Transverse colon (tissue), 4 donors: ENCODE results near the gene FAM174C. TPM values are rescaled to one million over a fixed set of nuclear protein-coding genes. Genes with fewer than 3 reads are reported as not detected.

Experiments
- DNase-seq: peaks from one replicate; pipeline ENCODE4 v3.0.0-alpha.2; 2019
- H3K27ac ChIP-seq, 4 donors: fragments of 200-600 bp; sonication (generic); 2 replicates each; pipeline ENCODE4 v1.5.1; 2016 to 2018; ENCODE audit warnings: inconsistent platforms in 4 of 4
- H3K27me3 ChIP-seq: fragments of 200-600 bp; sonication (generic); 2 replicates; pipeline ENCODE4 v1.5.1; 2017; ENCODE audit warnings: inconsistent platforms
- H3K36me3 ChIP-seq, 4 donors: fragments of 200-600 bp; sonication (generic); 2 replicates each; pipeline ENCODE4 v1.5.1; 2017 to 2019; ENCODE audit warnings: inconsistent platforms in 4 of 4
- H3K4me1 ChIP-seq, 4 donors: fragments of 200-600 bp; sonication (generic); 2 replicates each; pipeline ENCODE4 v1.5.1; 2017 to 2020; ENCODE audit warnings: inconsistent platforms in 4 of 4
- H3K4me3 ChIP-seq, 4 donors: fragments of 200-600 bp; sonication (generic); 1 replicate in 1 of 4; 2 replicates in 3 of 4; pipeline versions ENCODE4 v1.5.1 to v1.6.1; 2017 to 2019; ENCODE audit warnings: inconsistent platforms in 4 of 4
- H3K9me3 ChIP-seq, 2 donors: fragments of 200-600 bp; sonication (generic); 2 replicates each; pipeline ENCODE4 v1.5.1; 2017 to 2019; ENCODE audit warnings: inconsistent platforms in 2 of 2
- EP300 ChIP-seq: sonication (generic); formaldehyde crosslinking; IDR thresholded peaks from one replicate; pipeline ENCODE4 v1.6.1; 2017; ENCODE audit warnings: antibody characterized with exemption, low read depth
- POLR2A ChIP-seq: fragments of 450-650 bp; IDR thresholded peaks from one replicate; pipeline ENCODE4 v1.6.1; 2016; ENCODE audit warnings: antibody characterized with exemption, mild to moderate bottlenecking, moderate library complexity
- POLR2AphosphoS5 ChIP-seq, 3 donors: sonication (generic); formaldehyde crosslinking; IDR thresholded peaks; one replicate each; pipeline ENCODE4 v1.6.1; 2016; ENCODE audit warnings: antibody characterized with exemption in 3 of 3
- WGBS, 2 donors: methylation state at CpG; one replicate each; pipeline ENCODE4 v1.1.5; 2018; ENCODE audit warnings: low coverage in 1 of 2; 5-methylcytosine and 5-hydroxymethylcytosine counted together
- in situ Hi-C, 4 donors: fragments of 200-750 bp; cut with MboI; loops; one replicate each; pipeline versions ENCODE4 v1.15.0 to v1.15.1; 2017; ENCODE audit warnings: low sequenced_read_pairs in 3 of 4, low pct_ligation_motif_present in 1 of 4, low pct_unique_long_range_greater_than_20kb in 1 of 4
- intact Hi-C: fragments of 100-400 bp; cut with DNase I; formaldehyde crosslinking; loops from one replicate; pipeline ENCODE4 v1.15.1; 2023; ENCODE audit warnings: low total_unique reads
- total RNA-seq, 4 donors: library from RNA; depleted of rRNA; stranded (reverse); fragments of >200 nt; gene quantifications; one replicate each; pipeline ENCODE4 v1.1.0, GENCODE V29; 2016
- TF ChIP-seq, protein P1 (sequence below), 5 experiments: fragments of 200-600 bp in 3 of 5; fragments of 450-650 bp in 2 of 5; sonication (generic) in 3 of 5; IDR thresholded peaks; 1 replicate in 2 of 5; 2 replicates in 3 of 5; pipeline ENCODE4 v1.5.1; 2016 to 2017; ENCODE audit warnings: antibody characterized with exemption in 5 of 5, inconsistent platforms in 3 of 5, mild to moderate bottlenecking in 2 of 5, moderate library complexity in 1 of 5

The FAM174C gene
- total RNA-seq, 4 donors from 2014 or later = 72.5 to 116 (median 99.0) TPM

DNA sequence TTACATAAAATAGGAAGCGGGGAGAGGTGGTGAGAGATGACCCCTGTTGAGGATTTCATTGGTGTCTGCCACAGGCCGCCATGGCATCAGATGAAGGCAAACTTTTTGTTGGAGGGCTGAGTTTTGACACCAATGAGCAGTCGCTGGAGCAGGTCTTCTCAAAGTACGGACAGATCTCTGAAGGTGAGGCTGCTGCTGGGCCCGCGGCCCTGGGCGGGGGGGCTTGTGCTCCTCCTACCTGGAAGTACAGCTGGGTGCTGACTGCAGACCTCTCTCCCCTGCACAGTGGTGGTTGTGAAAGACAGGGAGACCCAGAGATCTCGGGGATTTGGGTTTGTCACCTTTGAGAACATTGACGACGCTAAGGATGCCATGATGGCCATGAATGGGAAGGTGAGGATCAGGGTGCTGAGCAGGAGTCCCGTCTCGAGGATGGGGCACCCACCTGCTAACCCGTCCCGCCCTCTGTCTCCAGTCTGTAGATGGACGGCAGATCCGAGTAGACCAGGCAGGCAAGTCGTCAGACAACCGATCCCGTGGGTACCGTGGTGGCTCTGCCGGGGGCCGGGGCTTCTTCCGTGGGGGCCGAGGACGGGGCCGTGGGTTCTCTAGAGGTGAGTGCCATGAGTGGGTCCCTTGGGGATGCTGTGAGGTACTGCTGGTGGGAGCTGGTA is 4.3 kb upstream of the FAM174C start:
- Histone ChIP-seq H3K4me3 (peak overlapping the region in 3 of 4 donors; percentile 71 to 85 (median 76)), H3K36me3 (peaks cover 0 to 28% (median 13%) of the 10 kb centered on the region in 4 donors), H3K4me1 (peaks cover 67 to 84% (median 80%) of the 10 kb centered on the region in 4 donors), H3K27ac (peak overlapping the region; percentile 98 to 100 (median 100)), H3K27me3 (no peaks in the 10 kb centered on the region), H3K9me3 (no peaks in the 10 kb centered on the region)
- WGBS, 2 donors = 46 to 94% methylated on average over 2 to 24 of the region's 26 CpGs
- TF ChIP-seq, protein P1, sequence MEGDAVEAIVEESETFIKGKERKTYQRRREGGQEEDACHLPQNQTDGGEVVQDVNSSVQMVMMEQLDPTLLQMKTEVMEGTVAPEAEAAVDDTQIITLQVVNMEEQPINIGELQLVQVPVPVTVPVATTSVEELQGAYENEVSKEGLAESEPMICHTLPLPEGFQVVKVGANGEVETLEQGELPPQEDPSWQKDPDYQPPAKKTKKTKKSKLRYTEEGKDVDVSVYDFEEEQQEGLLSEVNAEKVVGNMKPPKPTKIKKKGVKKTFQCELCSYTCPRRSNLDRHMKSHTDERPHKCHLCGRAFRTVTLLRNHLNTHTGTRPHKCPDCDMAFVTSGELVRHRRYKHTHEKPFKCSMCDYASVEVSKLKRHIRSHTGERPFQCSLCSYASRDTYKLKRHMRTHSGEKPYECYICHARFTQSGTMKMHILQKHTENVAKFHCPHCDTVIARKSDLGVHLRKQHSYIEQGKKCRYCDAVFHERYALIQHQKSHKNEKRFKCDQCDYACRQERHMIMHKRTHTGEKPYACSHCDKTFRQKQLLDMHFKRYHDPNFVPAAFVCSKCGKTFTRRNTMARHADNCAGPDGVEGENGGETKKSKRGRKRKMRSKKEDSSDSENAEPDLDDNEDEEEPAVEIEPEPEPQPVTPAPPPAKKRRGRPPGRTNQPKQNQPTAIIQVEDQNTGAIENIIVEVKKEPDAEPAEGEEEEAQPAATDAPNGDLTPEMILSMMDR (IDR thresholded peaks at IDR 0.05) = no peak
- TF ChIP-seq EP300 (no peak), POLR2A (no peak), POLR2AphosphoS5 (IDR thresholded peaks at IDR 0.05) (no peak)
- intact Hi-C loops = no loop called here
- no peak for DNase-seq
- in situ Hi-C loops = no loop called here

DNA sequence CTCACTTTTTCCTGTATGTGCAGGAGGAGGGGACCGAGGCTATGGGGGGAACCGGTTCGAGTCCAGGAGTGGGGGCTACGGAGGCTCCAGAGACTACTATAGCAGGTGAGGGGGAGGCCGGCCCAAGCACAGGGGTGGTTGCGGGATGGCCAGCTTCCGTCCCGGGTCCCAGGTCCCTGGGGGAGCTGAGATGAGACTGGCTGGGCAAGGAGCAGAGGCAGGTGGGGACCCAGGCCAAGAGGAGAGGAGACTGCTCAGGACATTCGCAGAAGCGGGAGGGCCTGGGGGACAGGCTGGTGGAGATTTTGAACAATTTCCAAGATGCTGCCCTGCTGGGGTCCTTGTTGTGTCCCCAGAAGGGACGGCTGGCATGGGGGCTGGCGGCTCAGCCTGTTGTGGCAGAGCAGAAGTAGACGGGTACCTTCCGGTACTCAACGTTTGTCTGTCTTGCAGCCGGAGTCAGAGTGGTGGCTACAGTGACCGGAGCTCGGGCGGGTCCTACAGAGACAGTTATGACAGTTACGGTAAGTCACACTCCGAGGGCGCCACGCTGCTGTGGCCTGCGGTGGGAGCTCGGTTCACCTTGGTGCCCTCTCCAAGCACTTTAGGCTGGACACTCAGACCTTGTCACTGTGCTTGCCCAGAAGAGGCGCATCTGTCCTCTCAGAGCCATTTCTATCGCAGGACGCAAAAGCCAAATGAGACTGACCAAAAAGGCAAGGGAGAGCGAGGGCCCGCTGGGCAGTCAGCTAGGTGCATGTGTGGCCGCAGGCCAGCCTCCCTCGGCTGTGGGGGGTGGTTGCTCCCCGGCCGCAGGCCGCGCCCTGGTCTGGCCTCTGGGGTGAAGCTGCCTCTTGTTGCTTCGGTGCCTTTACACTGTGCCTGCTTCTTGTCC is 3.6 kb upstream of the FAM174C start:
- no peak for TF ChIP-seq POLR2AphosphoS5 (IDR thresholded peaks at IDR 0.05)
- Histone ChIP-seq H3K4me1 (peaks cover 72 to 84% (median 80%) of the 10 kb centered on the region in 4 donors), H3K27ac (peak overlapping the region; percentile 98 to 100 (median 100)), H3K9me3 (no peaks in the 10 kb centered on the region), H3K4me3 (peak overlapping the region in 1 of 4 donors; percentile 71), H3K36me3 (peaks cover 0 to 28% (median 13%) of the 10 kb centered on the region in 4 donors), H3K27me3 (no peaks in the 10 kb centered on the region)
- intact Hi-C loops = no loop called here
- no peak for DNase-seq
- in situ Hi-C loops = no loop called here
- WGBS, 2 donors = 69 to 100% methylated on average over 5 to 37 of the region's 37 CpGs

DNA sequence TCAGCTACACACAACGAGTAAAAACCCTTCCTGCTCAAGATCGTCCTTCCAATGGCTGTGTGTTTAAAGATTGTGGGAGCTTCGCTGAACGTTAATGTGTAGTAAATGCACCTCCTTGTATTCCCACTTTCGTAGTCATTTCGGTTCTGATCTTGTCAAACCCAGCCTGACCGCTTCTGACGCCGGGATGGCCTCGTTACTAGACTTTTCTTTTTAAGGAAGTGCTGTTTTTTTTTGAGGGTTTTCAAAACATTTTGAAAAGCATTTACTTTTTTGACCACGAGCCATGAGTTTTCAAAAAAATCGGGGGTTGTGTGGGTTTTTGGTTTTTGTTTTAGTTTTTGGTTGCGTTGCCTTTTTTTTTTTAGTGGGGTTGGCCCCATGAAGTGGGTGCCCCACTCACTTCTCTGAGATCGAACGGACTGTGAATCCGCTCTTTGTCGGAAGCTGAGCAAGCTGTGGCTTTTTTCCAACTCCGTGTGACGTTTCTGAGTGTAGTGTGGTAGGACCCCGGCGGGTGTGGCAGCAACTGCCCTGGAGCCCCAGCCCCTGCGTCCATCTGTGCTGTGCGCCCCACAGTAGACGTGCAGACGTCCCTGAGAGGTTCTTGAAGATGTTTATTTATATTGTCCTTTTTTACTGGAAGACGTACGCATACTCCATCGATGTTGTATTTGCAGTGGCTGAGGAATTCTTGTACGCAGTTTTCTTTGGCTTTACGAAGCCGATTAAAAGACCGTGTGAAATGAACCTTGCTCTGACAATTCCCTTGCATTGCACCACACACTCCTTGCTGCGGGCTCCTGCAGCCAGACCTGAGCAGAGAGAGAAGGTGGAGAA is 2.7 kb upstream of the FAM174C start:
- Histone ChIP-seq H3K36me3 (peaks cover 0 to 28% (median 13%) of the 10 kb centered on the region in 4 donors), H3K4me1 (peaks cover 66 to 80% (median 78%) of the 10 kb centered on the region in 4 donors), H3K27ac (peak overlapping the region; percentile 98 to 100 (median 100)), H3K27me3 (no peaks in the 10 kb centered on the region), H3K9me3 (no peaks in the 10 kb centered on the region), H3K4me3 (peak overlapping the region in 1 of 4 donors; percentile 71)
- 59 to 67% methylated on average over 18 to 33 of the region's 33 CpGs for WGBS, 2 donors
- intact Hi-C loops = no loop called here
- TF ChIP-seq POLR2AphosphoS5 (IDR thresholded peaks at IDR 0.05) (peak in 2 of 3 donors; percentile 7 to 41), POLR2A (no peak)
- DNase-seq = no peak
- in situ Hi-C loops = no loop called here

DNA sequence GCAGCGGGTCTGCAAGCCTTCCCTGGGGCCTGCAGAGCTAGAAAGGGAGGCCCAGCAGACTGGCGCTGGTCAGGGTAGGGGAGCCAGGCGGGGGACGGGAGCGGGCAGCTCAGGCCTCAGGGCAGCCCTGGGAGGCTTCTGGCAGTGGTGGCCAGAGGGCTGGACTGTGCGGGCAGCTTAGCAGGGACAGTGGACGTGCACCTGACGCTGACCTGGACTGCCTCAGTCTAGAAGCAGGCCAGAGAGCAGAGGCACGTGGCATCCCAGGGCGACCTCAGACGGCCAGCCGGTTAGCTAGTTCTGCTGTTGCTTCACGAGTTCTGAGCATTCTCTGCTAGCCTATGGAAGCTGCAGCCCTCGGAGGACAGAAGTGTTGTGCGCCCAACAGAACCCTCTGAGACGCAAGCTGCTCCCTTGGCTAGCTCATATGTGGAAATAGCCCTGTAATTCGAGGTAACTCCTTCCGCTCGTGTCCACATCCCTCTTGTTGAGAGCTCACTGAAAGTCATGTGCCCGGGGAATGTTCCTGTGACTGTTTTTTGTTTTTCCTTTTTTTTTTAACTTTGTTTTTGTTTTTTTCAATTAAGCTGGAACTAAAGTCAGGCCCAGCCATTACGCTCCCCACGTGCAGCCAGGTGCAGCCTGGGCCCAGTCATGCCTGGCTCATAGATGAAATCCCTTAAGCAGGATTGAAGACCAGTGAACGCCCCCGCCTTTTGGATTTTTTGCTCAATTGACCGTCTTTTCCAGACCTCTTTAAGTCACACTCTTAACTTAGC is 1.9 kb upstream of the FAM174C start:
- H3K4me1 ChIP-seq = peaks cover 58 to 72% (median 70%) of the 10 kb centered on the region in 4 donors
- no peaks in the 10 kb centered on the region for H3K9me3 ChIP-seq
- WGBS, 2 donors = 73 to 77% methylated on average over 12 to 21 of the region's 25 CpGs
- TF ChIP-seq POLR2AphosphoS5 (IDR thresholded peaks at IDR 0.05) = peak in 1 of 3 donors; percentile 22
- TF ChIP-seq, protein P1 (IDR thresholded peaks at IDR 0.05) = no peak
- DNase-seq = no peak
- H3K27me3 ChIP-seq = no peaks in the 10 kb centered on the region
- H3K36me3 ChIP-seq = peaks cover 0 to 28% (median 13%) of the 10 kb centered on the region in 4 donors
- no peak overlapping the region for H3K4me3 ChIP-seq
- intact Hi-C loops = no loop called here
- in situ Hi-C loops = no loop called here
- peak overlapping the region; percentile 98 to 100 (median 100) for H3K27ac ChIP-seq
